Measurements from ENCODE around the gene CUX1.
"Not testable (repeated sequence)": the region's sequence is repeated elsewhere in the genome, so short reads cannot be mapped to it uniquely, and the experiment has no call there.

Gene CUX1

DNA sequence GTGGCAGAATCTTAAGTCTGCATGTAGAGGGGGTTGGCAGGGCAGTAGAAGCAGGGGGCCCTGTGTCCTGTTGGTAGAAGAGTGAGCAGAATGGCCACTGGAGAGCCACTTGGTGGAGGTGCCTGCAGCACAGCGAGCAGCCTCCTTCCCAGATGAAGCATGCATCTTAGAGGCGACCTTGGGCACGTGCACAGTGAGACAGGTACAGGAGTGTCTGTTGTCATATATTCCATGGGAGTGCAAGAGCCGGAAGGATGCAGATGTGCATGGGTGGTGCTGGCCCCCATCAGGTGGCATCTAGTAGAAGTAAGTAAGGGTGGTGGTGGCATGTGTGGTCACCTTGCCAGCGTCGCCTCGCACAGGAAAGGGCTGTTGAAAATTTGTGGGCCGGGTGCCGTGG lies 53.9 kb downstream of the CUX1 start:
- DNase-seq: no peak

DNA sequence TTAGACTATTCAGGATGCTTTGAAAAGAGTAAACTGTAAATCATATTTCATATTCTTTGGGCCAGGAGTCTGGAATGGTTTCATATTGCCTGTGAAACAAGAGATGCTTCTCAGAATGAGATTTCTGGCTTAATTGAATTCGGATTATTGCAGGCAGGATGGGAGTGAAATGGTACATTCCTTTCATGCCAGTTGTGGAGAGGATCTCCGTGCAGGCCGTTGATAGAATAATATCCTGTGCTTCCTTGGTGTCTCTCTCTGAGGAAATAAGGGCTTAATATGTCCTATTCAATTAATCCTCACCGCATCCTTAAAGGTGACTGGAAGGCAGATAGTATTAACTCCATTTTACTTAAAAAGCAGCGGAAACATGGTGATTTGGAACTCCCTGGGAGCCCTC lies 56.6 kb downstream of the CUX1 start:
- no peak for DNase-seq

DNA sequence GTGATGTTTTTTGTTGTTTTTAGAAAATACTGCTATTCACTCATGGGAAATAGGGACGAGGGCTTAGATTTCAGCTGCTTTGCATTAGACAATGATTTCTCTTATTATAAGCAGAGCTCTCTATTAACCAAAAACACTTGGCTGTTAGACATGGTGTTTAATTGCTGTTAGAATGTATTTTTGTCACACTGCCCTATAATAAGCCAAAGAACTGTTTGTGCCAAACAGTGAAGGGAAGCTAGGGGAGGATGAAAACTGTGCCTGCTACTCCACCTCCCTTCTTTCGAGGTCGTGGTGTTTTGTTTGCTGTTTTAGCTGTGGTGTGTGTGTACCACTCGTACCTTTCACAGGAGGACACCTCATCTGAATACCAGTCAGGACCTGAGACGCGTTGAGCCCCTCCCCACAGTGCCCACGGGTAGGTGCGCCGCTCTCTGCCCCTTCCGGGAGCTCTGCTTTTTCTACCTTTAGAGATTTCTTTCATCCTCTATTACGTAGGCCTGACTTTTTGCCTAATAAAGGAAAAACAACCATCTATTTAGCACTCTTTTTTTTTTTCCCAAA lies 57.9 kb downstream of the CUX1 start:
- no peak for DNase-seq

DNA sequence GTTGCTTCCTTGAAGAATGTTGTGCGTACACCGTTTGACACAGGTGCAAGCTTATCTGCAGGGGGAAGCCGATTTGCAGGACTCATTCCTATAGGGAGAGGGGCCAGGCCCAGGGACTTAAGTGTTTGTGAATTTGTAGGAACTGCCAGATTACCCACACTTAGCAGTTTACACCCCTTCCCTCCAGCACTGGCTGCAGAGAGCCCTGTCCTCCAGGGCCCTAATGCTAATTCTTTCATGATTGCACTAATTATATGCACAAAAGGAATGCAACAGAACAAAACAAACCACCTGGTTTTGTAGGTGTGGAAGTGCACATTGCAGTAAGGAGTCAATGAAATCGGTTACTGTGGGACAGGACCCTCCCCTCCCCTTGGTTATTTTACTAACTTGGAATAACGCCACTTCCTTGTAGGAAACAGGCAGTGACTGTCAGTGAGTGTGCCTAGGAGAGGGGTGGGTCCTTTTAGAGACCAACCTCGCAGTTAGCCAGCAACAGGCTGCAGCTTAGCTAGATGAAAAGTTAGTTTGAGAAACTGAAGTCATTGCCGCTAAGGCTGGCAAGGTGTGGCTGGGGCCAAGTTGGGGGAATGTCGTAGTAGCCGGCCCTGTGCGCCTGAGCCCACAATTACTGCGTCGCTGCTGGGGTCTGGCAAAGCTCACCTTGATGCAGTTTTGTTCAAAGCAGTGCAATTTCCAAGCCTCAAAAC lies 60.6 kb downstream of the CUX1 start:
- DNase-seq: no peak

DNA sequence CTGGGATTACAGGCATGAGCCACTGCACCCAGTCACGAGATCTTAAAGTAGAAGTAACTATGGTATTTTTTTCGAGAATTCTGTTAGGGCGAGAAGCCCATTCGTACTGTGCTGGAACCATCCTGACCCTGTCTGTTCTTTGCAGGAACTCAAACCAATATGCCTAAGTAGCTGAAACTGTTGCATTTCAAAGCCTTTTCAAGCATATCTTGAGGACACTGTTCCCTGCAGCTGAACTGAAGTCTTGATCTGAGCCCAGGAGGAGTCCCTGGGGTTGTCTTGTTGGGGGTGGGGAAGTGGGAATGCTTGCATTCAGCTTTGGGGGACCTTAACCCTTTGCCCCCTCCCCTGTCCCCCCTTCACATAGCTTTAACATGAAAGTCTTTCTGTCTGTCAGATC lies 61.5 kb downstream of the CUX1 start:
- no peak for DNase-seq

DNA sequence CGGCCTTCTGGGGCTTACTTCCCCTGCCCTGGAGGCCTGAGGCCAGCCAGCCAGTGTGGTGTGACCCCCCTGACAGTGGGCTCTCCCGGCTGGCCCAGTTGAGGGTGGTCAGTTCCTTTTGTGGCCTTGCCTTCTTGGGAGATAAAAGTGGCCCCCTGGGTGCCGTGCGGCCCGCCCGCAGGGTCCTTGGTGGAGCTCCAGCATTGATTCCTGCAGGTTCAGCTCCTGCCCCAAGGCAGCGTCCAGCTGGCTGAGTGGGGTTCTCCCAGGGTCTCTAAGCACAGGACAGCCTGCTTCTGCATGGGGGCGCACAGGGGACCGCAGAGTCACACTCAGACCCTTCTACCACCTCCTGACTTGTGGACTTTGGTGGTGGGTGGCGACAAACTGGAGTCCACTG lies 62.1 kb downstream of the CUX1 start:
- DNase-seq: no peak

DNA sequence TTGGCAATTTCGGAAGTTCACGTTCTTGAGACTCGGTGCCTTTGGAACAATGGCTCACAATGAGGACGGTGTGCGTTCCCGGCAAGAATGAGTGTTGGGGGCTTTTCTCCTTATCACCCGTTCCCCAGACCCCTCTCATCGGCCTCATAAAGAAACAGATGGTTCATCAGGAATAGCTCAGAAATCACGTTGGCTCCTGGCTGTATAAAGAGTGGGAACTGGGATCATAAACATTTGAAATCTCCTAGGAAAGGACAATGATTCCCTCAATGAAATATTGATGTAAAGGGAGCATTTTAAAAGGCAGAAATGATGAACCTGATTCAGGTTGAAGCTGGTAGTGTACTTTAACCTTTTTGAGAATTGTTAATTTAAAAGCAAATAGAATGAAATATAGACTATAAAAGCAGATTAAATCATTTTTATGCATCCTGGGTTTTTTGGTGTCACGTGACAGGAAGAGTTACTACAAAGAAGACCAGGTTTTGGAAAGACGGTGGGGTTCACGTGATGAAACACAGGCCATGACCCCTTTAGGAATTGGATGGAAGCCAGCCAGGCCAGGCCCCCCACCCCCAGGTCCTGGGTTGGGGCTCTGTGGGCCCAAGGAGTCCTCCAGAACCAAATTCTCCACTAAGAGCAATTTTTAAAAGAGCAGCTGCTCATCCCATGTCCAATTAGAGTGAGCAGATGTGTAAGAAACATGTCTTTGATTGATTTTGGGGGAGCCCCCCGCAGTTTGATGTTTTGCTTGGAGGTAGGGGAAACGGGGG lies 63.0 kb downstream of the CUX1 start:
- DNase-seq: no peak

DNA sequence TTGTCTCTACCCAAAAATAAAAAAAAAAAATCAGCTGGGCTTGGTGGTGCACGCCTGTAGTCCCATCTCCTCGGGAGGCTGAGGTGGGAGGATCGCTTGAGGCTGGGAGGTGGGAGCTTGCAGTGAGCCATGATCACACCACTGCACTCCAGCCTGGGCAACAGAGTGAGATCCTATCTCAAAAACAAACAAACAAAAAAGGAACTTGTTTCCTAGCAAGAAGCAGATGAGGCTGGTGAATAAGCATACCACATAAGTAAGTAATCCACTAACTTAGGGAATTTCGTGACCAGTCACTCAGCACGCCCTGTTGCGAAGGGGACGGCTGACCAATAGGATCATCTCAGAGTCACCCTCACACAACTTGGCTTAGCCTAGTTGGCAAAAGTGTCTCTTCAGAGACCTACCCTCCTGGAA lies 64.6 kb downstream of the CUX1 start:
- DNase-seq: no peak

DNA sequence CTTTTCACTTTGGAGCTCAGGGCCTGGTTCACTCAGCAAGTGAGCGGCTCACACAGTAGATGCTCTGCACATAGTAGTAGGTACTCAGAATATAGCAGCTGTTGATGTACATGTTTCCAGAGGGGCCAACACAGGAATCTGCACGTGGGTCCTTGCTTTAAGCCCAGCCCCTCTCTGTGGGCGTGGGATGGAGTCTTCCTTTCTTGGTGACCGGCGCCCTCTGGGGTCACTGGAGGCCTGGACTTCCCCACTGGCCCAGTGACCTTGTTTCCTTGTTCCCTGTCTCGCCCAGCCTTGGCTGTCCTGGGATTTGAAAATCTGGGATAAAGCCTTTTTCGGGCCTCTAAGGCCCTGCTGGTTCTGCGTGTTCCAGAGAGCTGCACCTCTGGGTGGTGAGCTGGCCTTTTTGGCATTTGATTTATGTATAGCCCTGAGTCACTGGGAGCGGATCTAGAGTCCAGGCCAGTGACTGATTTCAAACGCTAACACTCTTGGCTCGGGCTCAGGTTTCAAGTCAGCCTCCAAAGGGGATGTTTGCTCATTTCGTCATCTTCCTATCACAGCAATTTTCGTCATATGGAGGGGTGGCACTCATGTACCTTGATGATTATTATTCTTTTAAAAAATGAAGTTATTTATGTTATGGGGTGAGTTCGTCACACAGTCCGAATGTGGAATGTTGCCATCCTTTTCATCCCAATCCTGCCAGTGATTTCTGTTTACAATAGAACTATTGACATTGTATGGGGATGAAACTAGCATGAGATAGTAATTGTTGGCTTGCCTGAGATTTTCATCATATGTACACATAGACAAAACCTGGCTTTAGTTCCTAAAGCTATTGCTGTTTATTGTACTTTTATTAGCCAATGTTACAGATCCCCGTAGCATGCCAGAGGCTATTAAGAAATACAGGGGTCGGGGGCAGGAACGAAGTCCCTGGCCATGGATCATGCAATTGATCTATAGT lies 65.5 kb downstream of the CUX1 start:
- peak; percentile 71 for DNase-seq

DNA sequence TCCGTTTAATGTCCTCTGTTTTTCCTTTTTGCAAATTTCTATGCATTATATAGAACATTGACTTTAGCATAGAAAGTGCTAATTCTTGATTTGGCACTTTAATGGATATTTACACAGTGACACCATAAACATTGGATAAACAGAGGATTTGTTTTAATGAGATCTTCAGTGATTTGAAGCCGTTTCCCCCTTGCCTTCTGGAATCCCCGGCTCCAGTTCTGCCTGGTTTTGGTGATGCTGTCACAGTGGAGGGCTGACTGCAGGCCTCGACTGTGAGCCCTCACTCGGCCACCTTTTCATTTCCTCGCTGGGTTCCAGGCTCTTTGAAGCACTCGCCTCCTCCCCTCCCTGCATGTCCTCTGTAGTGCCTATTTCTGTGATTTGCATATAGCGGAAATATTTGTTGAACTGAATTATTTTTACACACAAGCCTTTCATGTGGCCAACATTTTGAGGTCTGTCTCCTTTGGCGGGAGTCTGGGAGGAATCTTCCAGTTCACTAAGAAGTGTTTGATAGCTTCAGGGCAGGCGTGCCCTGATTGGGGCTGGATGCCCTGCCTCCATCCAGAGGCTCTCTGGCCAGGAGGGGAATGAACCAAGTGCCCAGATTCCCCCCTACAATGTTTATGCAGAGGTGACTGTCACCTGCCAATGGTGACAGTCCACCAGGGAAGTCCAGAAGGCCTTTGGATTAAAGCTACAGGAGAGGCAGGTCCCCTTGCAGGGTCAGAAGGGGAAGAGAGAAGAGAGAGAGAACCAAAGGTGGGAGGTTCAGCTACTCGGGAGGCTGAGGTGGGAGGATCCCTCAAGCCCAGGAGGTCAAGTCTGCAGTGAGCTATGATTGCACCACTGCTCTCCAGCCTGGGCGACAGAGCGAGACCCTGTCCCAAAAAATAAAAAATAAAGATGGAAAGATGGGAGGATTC lies 67.5 kb downstream of the CUX1 start:
- DNase-seq: no peak

DNA sequence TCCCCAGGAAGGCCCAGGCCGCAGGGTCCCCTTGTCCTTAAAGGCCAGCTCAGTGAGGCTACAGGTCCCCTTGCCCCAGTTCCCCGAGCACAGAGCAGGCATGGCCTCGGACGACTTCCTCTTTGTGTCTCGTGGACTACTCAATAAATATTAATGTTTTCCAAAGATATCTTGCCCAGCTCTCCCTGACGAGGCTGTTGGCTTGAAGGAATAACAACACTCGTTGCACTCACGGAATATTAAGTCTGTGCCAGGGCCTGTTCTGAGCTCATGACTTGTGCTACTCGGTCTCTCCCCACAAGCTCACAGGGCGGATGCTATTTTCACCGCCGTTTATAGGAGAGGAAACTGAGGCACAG lies 68.2 kb downstream of the CUX1 start:
- peak; percentile 27 for DNase-seq

DNA sequence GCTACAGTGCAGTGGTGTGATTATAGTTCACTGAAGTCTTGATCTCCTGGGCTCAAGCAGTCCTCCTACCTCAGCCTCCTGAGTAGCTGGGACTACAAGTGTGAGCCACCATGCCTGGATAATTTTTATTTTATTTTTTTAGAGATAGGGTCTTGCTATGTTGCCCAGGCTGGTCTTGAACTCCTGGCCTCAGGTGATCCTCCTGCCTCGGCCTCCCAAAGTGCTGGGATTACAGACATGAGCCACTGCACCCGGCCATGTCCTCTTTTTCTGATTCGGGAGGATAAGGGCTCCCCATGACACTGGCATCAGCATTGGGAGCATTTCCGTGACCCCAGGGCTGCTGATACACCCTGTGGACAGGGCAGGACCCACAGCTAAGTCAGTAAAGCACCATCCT lies 69.9 kb downstream of the CUX1 start:
- not testable (repeated sequence) for DNase-seq

DNA sequence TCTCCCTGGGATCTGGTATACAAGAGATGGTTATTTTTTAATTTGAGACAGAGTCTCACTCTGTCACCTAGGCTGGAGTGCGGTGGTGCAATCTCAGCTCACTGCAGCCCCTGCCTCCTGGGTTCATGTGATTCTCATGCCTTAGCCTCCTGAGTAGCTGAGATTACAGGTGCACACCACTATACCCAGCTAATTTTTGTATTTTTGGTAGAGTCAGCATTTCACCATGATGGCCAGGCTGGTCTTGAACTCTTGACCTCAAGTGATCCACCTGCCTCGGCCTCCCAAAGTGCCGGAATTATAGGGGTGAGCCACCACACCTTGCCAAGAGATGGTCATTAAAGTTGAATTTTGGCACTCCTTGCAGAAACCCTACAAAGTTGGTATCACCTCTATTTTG lies 71.1 kb downstream of the CUX1 start:
- DNase-seq: not testable (repeated sequence)

DNA sequence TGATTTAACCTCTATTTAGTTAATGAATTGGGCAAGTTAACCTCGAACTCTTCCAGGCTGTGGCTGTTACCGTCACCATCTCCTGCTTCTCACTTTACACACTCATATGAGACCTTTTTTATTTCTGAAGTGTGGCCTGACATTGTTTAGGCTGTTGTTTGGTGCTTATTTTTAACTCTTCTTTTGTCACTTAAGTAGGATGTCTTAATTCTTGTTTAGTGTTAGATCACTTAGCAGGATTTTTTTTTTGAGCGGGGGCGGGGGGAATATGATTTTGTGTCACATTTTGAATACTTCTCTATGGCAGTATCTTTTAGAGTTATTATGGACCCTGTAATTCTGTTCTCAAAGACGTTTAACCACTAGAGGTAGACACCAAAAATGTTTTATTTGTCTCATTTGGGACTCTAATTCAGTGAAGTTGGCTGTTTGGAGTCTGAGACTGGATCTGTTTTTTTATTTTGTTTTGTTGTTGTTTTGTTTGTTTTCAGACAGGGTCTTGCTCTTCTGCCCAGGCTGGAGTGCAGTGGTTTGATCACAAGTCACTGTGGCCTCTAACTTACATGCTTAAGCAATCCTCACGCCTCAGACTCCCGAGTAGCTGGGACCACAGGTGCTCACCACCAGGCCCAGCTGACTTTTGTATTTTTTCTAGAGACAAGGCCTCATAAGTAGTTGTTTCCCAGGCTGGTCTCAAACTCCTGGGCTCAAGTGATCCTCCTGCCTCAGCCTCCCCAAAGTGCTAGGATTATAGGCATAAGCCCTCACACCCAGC lies 73.5 kb downstream of the CUX1 start:
- no peak for DNase-seq

DNA sequence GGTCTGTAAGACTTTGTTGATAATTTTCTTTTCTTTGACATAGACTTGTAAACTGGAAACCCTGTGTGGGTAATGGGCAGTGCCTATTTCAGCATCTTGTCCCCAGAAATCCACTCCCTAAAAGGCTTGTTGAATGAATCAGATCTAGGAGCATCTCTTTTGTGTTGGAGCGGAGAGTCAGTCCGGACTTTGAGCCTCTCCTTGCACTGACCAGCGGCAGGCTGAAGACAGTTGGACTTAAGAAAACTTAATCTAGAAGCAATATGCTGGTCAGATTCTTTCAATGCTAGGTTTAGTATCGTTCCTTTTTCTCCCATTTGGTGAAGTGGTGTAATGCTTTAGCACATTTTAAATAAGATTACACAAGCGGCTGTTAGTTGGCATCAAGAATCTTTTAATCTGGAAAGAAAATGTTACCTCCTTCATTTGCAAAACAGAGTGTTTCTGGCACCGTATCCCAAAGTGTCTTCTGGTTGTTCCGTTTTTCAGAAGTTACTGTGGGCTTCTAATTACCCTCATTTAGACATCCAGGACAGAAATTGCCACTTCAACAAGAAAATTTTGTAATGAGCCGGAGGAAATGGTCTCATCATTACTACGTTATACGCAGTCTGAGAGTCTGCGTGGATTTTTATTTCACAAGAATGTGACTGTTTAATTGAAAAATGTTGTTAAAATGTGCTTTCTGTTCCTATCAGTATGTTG lies 74.7 kb downstream of the CUX1 start:
- peak; percentile 35 for DNase-seq

DNA sequence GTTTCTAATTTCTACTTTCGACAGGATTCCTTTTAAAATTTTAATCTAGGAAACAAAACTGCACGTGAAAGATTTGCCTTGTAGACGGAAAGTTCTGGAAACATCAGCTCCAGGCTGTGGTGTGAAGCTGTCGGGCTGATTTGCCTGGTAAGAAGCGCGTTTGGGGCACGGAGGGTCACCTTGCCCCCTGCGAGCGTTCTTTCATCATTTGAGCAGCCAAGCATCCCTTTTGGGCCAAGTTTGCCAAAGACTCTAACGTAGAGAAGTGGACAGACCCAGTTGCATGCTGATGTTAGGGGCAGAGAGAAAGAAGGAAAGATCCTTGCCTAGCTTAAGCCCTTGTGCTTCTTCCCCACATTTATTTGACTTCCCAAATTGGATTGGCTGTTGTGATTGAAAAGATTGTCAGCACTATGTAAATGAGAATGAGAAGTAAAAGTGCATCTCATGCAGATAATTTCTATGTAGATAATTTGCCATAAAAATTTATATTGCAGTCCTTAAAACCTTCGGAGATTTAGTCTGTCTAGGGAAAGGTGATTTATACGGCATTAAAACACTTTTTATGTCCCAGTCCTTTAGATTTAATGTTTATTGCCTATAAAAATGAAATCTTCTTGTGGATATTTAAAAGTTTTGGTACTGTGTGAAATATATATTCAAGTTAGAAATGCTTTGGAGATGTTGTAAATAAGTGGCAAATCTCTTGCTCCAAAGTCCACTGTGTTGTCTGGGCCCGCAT lies 76.1 kb downstream of the CUX1 start:
- no peak for DNase-seq

DNA sequence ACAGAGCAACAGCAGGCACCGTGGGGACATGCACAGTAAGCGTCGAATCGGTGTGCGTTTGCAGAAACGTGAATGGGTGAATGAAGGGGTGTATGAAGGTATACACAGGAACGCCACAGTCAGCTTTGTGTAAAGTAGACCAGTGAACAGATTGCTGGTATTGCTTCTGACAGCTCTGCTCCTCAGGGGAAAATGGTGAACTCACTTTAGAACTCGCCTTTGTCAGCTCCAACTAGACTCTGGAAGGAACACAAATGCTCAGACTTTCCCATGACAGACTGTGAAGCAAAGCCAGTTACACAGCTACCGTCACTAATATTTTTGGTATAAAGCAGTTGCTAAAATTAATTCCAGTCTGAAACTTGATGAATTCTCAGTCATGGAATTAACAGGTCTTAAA lies 78.9 kb downstream of the CUX1 start:
- DNase-seq: no peak

DNA sequence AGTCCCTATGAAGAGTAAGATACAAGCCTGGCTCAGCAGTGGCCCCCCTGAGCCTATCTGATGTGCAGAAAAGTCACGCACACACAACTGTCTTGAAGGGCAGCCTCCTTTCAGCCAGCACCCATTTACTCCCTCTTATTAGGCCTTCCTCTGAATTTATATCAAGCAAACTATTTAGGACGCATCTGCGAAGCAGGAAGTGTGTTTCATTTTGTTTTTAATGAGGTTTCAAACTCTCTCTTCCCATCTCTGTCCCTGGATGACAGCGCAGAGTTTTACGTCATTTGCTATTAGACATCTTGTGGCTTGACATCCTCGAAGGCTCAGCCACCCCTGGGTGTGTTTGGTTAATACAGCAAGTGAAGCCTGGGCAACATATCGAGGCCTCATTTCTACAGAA lies 79.5 kb downstream of the CUX1 start:
- DNase-seq: peak; percentile 58

DNA sequence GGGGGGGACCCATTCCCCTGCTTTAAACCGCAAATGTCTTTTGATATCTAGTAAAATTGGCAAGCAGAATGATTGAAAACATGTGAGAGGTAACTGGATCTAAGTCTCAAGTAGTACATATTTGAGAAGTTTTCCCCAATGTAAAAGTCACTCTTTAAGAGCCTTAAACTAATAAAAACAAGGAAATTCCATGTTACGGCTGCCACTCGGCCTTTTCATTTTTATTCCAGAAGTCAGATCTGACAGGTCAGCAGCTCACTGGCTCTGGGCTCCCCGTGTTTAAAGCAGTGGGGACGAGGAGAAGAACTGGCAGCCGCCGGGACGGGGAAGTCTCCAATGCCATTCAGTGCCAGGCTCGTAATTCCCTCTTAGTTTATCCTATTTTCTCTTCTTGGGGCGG lies 80.7 kb downstream of the CUX1 start:
- no peak for DNase-seq

DNA sequence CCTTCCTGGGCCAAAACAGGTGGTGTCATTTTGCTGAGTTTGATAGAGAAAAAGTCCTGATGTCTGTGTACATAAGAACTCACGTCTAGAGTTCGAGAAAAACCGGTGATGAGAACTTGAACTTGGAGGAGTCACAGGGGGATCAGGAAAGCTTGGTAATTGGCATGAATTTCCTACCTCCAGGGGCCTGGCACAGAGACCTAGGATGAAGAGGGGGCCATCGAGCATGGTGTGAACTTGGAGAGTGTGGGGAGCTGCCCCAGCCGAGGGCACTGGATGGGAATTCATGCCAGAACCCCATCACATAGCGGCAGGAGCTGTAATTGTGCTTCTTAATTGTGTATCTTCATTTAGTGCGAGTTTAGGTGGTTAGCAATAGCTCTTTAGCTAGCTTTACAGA lies 82.2 kb downstream of the CUX1 start:
- DNase-seq: no peak
